ENCODE data around the gene WHRN. TPM values are rescaled to one million over a fixed set of nuclear protein-coding genes. Genes with fewer than 3 reads are reported as not detected.

WHRN gene
- polyA plus RNA-seq, 1 donor (not counting 4 experiments of a cell fraction or from before 2014, with no cell fraction given) = 1.2 TPM

DNA sequence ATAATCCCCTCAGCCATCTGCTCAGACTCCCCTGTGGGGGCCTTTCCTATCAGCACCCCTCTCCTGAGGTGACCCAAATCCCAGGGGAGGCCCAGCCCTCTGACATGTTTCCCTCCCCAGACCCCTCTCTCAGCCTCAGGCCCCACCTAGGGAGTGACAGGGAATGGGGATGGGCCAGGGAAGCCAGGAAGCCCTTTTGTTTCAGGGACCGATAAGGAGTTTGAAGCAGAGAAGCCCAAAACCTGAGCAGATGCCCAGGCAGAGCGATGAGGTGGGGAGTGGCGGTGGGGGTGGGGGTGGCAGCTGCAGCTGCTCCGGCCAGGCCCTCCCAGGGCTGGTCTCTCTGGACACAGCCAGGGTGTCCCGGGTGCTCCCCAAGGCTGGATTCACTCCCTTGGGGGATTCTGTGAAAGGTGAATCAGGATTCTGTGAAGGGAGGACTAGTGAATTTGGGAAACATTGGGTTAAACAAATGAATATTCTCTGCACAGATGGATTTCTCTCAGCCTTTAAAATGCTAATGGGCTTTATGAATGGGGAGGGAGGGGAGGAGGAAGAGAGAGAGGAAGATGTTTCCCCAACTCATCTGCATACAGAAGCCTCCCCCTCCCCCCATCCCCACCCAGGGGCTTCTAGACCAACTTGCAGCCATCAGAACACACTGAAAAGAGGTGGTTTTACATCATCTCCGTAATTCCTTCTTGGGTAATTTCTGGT, 134.9 kb downstream of the WHRN start:
- no peak for TF ChIP-seq EZH2 (IDR thresholded peaks at IDR 0.05; ENCODE audit: low read length)
- TF ChIP-seq, protein P1, sequence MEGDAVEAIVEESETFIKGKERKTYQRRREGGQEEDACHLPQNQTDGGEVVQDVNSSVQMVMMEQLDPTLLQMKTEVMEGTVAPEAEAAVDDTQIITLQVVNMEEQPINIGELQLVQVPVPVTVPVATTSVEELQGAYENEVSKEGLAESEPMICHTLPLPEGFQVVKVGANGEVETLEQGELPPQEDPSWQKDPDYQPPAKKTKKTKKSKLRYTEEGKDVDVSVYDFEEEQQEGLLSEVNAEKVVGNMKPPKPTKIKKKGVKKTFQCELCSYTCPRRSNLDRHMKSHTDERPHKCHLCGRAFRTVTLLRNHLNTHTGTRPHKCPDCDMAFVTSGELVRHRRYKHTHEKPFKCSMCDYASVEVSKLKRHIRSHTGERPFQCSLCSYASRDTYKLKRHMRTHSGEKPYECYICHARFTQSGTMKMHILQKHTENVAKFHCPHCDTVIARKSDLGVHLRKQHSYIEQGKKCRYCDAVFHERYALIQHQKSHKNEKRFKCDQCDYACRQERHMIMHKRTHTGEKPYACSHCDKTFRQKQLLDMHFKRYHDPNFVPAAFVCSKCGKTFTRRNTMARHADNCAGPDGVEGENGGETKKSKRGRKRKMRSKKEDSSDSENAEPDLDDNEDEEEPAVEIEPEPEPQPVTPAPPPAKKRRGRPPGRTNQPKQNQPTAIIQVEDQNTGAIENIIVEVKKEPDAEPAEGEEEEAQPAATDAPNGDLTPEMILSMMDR (optimal IDR thresholded peaks at IDR 0.05 in 1 of 3, IDR thresholded peaks at IDR 0.05 in 1 of 3, conservative IDR thresholded peaks at IDR 0.05 in 1 of 3; ENCODE audit: extremely low read depth in 1 of 3, insufficient read depth in 2 of 3, low read length in 3 of 3) = no peak
- Histone ChIP-seq H3K9me3 (ENCODE audit: control insufficient read depth, low read depth, low read length) (no peaks in the 10 kb centered on the region), H3K79me2 (ENCODE audit: control insufficient read depth, insufficient read depth, low read length) (no peaks in the 10 kb centered on the region), H3K9me1 (ENCODE audit: control insufficient read depth, extremely low read depth, insufficient read depth, low read length) (no peaks in the 10 kb centered on the region), H3K4me2 (ENCODE audit: control insufficient read depth, extremely low read depth, insufficient read depth, low read depth, low read length) (no peak overlapping the region), H3K27ac (ENCODE audit: control insufficient read depth, insufficient read depth, low read length) (no peak overlapping the region), H2AFZ (ENCODE audit: control insufficient read depth, low read length) (no peak overlapping the region), H3K9ac (ENCODE audit: control insufficient read depth, extremely low read depth, insufficient read depth, low read length) (no peak overlapping the region), H3K27me3 (ENCODE audit: control insufficient read depth, extremely low read depth, insufficient read depth, low read length) (no peaks in the 10 kb centered on the region), H3K4me3 (ENCODE audit: control insufficient read depth in 2 of 3, extremely low read depth in 1 of 3, insufficient read depth in 2 of 3, low read depth in 1 of 3, low read length in 3 of 3) (no peak overlapping the region), H3K4me1 (ENCODE audit: control insufficient read depth, extremely low read depth, insufficient read depth, low read length) (peaks cover 17% of the 10 kb centered on the region), H4K20me1 (ENCODE audit: control insufficient read depth, extremely low read depth, insufficient read depth, low read length) (no peaks in the 10 kb centered on the region), H3K36me3 (ENCODE audit: control insufficient read depth in 2 of 2, extremely low read depth in 1 of 2, insufficient read depth in 2 of 2, low read length in 2 of 2) (peaks cover 0 to 3% of the 10 kb centered on the region in 2 experiments)
- no peak for FAIRE-seq
- dilution Hi-C loops (cut with MboI; ENCODE audit: extremely low pct_ligation_motif_present, low sequenced_read_pairs) = no loop called here
- DNase-seq (ENCODE audit: low read depth, low spot score) = no peak

DNA sequence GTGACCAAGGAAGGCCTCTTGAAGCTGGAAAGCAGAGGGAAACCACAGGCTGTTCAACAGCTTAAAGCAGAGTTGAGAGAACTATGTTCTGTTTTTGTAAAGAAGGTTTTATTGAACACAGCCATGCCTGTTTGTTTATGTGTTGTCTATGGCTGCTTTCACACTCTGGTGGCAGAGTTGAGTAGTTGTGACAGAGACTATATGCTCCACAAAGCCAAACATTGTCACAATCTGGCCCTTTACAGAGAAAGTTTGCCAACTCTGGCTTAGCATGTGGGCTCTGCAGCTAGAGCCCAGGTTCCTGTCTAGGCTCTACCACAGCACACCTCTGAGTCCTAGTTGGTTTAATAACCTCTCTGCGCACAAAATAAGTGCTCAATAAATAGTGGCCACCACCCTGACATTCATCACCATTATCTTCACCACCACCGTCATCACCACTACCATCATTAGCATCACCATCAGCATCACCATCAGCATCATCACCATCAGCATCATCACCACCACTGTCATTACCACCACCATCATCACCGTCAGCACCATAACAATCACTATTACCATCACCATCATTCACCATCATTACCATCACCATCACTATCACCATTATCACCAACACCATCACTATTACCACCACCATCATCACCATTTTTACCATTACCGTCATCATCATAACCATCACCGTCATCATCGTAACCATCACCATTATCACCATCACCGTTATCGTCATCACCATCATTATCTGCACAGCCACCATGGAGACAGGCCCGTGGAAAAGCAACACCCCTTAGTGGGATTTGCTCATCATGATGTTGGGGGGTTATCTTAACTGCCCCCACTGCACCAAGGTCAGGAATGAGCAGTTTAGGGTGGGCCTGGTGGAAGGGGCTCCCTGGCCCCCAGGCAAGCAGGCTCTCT, 135.8 kb downstream of the WHRN start:
- Histone ChIP-seq H2AFZ (ENCODE audit: control insufficient read depth, low read length) (no peak overlapping the region), H3K27ac (ENCODE audit: control insufficient read depth, insufficient read depth, low read length) (no peak overlapping the region), H3K9me1 (ENCODE audit: control insufficient read depth, extremely low read depth, insufficient read depth, low read length) (no peaks in the 10 kb centered on the region), H3K9me3 (ENCODE audit: control insufficient read depth, low read depth, low read length) (no peaks in the 10 kb centered on the region), H3K27me3 (ENCODE audit: control insufficient read depth, extremely low read depth, insufficient read depth, low read length) (no peaks in the 10 kb centered on the region), H3K4me1 (ENCODE audit: control insufficient read depth, extremely low read depth, insufficient read depth, low read length) (peaks cover 17% of the 10 kb centered on the region), H4K20me1 (ENCODE audit: control insufficient read depth, extremely low read depth, insufficient read depth, low read length) (no peaks in the 10 kb centered on the region), H3K4me3 (ENCODE audit: control insufficient read depth in 2 of 3, extremely low read depth in 1 of 3, insufficient read depth in 2 of 3, low read depth in 1 of 3, low read length in 3 of 3) (no peak overlapping the region), H3K9ac (ENCODE audit: control insufficient read depth, extremely low read depth, insufficient read depth, low read length) (no peak overlapping the region), H3K4me2 (ENCODE audit: control insufficient read depth, extremely low read depth, insufficient read depth, low read depth, low read length) (no peak overlapping the region), H3K36me3 (ENCODE audit: control insufficient read depth in 2 of 2, extremely low read depth in 1 of 2, insufficient read depth in 2 of 2, low read length in 2 of 2) (peaks cover 0 to 3% of the 10 kb centered on the region in 2 experiments), H3K79me2 (ENCODE audit: control insufficient read depth, insufficient read depth, low read length) (no peaks in the 10 kb centered on the region)
- FAIRE-seq (no peak), DNase-seq (ENCODE audit: low read depth, low spot score) (no peak)
- dilution Hi-C loops (cut with MboI; ENCODE audit: extremely low pct_ligation_motif_present, low sequenced_read_pairs) = no loop called here
- TF ChIP-seq, protein P1 (optimal IDR thresholded peaks at IDR 0.05 in 1 of 3, IDR thresholded peaks at IDR 0.05 in 1 of 3, conservative IDR thresholded peaks at IDR 0.05 in 1 of 3; ENCODE audit: extremely low read depth in 1 of 3, insufficient read depth in 2 of 3, low read length in 3 of 3) = no peak
- no peak for TF ChIP-seq EZH2 (IDR thresholded peaks at IDR 0.05; ENCODE audit: low read length)

All from keratinocyte (primary cell).